Measurements from ENCODE around the gene SPAG17.

SPAG17 gene

GRCh38 chr1:118159569-118159968 lies 25.5 kb downstream of the SPAG17 start:
- DNase-seq, result no peak

DNA sequence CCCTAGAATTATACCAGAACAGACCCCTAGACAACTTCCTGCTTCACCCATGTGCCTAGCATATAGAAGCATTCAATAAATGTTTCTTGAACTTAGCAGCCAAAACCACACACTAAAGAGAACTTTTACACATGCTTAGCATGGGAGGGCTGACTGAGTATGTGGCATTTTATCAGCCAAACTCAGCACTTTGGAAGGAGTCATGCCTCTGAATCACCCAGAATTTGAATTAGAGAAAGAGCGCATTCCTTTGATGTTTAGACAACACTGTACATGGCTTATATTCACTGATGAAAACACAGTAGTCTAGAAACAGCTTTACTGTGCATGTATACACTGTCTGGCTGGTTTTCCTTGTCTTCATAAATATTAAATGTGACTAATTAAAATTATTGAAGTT lies 26.1 kb downstream of the SPAG17 start:
- DNase-seq, result no peak

GRCh38 chr1:118157506-118157905 lies 27.5 kb downstream of the SPAG17 start:
- DNase-seq, result no peak

DNA sequence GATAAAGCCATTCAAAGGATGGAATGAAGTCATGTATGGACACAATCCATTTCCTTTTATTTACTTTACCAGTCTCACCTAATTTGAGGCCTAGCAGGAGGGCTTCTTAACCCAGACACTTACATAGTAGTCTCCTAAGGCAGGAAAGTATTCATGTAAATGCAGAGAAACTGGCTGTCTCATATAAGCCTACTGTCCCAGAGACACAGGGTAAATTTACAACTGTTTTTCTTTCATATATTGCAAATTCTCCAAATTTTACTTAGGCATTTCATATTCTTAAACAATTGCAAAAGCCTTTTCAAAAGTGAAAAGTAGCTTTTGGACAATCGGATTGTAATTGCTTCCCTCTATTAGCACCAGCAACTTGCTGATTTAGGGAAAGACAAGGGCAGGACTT lies 29.9 kb downstream of the SPAG17 start:
- DNase-seq, result no peak

GRCh38 chr1:118154220-118154619 lies 30.8 kb downstream of the SPAG17 start:
- DNase-seq, result no peak

DNA sequence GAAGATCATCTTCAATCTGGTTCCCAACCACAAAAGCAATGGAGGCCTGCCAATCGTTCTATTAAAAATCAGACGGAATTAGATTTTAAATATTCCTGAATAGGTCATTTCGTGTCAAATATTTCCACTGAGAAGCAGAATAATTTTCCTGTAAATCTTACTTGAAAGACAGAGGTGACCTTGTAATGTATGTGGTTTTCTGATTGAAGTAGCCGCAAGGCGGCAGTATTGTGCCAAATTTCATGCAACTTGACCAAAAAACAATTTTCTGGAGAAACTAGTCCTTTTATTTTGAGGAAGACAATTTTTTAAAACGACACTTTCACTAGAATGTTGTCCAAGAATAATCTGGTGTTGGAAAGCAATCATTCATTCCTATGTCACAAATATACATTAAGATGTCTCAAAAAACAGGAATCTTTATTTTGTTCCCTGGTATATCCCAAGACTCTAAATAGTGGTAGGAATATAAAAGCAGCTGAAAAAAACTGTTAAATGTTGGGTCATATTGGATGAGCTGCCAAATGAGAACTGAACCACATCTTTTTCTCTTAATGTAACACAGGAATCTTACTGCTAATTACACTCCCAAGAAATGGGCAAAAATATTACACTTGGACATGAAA lies 33.6 kb downstream of the SPAG17 start:
- no peak for DNase-seq

DNA sequence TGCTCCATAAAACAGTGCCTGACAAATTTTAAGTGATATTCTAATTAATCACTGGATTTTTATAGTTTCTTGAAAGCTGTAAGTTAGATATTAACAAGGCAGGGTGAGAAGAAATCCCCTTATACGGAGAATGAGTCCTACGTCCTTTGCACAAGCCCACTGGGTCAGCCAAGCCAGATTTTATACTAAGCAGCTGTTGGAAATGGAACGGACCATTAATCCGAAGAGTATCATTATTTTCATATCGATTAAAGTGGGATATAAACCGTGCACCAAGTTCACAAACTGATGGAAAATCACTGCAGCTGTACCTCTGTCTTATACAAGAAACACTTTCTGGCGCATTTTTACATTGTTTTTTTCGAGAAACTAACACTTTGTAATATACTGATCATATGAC lies 35.2 kb downstream of the SPAG17 start:
- no peak for DNase-seq

- no peak for DNase-seq
These were observed 37.0 kb downstream of the SPAG17 start for GRCh38 chr1:118148034-118148433.

GRCh38 chr1:118147522-118147921 lies 37.5 kb downstream of the SPAG17 start:
- no peak for DNase-seq

- DNase-seq, result no peak
These were observed 39.3 kb downstream of the SPAG17 start for GRCh38 chr1:118145721-118146120.

DNA sequence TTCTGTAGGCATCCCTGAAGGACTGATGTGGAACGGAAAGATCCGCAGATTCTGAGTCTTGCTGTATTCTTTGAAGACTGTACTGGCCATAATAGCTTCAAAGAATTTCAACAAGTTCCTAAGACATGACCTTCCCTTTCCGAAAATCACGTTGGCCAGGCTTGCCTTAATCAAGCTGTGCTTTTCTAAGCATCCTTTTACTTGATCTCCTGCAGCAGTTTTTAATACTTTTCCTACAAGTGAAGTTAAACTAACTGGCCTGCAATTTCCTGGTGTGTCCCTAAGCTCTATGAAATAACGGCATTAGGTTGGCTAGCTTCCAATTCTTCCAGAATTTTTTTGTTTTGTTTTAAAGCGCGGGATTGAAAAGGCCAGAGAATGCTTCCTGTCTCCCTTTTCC lies 40.3 kb downstream of the SPAG17 start:
- no peak for DNase-seq

- DNase-seq, result no peak
These were observed 41.2 kb downstream of the SPAG17 start for GRCh38 chr1:118143831-118144230.

DNA sequence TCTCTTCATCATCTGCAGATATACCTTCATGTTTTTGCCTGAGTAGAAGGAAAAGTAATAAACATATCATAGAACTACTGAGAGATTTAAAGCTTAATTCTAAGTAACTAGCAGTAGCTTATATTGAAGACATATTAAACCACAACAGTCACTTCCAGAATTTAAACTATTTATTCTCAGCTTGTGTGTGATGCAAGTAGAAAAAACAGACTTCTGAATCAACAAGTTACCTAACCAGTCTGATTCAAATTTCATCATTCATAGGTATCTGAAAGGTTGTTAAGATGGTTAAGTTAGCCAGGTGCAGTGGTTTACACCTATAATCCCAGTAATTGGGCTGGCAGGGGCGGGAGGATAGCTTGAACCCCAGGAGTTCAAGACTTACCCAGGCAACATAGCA lies 41.9 kb downstream of the SPAG17 start:
- DNase-seq, result no peak

DNA sequence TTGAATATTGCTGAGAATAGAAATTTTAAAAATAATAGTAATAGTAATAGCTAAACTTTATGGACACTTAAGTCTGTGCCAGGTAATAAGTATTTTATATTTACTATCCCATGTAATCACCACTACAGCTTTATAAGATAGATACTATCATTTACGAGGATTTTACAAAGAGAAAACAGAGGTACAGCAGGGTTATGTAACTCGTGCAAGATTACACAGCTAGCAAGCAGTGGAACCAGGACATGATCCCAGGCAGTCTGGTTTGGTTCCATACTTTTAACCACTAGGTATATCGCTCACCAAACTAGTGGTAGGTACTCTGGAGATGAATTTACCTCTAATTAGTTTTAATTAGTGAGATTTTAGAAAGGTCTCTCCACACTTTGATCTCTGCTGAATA lies 42.5 kb downstream of the SPAG17 start:
- no peak for DNase-seq

DNA sequence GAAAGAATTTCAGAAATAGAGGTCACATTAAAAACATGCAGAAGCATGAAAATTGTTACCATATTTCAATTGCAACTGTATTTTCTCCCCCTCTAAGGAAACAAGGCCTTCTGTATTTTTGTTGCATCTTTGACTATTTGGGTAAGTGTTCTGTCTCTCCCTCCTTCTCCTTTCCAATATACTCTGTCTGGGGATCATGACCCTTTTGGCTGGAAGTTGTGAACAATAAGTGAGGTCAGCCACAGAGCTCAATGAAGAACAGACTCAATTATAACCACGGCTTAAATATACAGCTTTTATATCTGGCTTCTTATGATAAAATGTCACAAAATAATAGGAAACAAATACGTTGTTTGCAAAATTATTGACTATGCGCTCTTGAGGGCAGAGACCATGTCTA lies 47.1 kb downstream of the SPAG17 start:
- no peak for DNase-seq

DNA sequence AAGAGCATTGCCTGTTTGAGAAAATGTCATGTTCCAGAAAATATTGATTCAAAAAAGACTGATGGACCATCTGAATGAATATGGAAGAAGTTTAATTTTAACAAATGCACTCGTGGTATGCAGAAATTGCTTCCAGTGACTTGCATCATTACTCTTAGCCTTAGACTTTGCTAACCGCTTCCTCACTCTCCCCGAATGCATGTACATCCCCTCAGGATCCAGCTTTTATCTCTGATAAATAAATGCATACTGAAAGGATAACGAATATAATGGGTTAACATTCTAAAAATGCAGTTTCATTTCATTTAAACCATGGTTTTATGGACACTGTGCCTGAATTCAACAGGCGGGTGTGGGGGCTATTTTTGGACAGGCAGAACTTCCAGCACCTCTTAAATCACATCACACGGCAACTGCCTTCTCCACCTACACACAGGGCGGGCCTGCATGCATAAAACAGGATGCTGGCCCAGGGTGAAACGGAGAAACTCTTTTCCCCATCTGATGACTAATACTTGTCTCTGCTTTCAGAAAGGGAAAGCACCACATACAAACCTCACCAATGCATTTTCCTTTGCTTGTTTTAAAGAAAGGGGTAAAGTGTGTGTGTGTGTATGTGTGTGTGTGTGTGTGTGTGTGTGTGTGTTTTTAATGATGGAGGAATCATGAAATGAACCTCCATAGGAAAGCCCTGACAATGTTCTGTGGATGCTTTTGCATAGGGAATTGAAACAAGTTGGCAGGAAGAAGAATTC lies 48.7 kb downstream of the SPAG17 start:
- DNase-seq, result no peak

- DNase-seq, result no peak
These were observed 53.0 kb downstream of the SPAG17 start for GRCh38 chr1:118132000-118132399.

DNA sequence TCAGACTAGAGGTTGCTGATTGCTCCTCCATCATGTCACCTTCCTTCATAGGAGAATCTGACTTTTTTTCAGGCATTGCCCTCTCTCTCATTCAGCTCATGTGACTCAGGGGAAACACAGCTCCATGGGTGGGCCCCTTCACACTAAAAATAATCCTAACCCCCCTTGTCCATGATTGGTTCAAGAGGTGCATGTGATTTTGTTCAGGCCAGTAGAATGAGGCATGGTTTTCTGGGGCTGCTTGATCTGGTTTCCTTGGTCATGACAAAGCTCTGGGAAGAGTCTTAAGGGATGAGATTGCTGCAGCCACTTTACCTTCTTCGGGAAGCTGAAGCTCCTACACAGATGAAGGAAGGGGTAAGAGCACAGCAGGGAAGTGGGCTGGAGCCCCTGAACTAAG lies 56.3 kb downstream of the SPAG17 start:
- DNase-seq, result no peak

- no peak for DNase-seq
These were observed 61.0 kb downstream of the SPAG17 start for GRCh38 chr1:118124064-118124463.

DNA sequence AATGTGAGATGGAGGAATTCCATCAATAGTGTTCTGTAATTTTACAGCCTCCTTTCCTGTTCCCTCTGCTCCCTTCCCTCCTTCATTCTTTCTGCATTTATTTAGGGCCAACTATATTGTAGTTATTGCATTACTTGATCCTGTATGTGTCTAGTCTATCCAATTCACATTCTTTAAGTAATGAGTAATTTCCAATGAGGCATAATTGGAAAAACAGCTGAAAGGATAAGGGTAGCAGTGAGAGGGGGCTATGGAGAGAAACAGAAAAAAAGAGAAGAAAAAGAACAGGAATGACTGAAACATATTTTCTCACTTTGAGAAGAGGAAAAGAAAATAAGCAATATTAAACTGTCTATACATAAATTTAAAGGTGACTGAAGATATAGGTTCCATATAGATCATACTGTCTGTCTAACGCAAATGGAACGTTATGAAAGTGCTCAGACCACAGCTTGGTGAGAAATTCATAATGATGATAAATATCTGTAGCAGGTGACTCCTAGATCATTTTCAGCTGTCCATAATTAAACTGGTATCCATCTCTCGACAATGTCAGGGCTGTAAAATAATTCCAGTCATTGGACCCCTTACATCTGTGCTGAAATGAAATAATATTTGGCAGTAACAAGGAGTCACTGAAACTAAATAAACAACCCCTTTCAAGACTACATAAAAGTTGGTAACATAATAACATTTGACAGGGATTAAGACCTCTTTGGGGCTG lies 61.8 kb downstream of the SPAG17 start:
- DNase-seq, result no peak

GRCh38 chr1:118122234-118123004 lies 62.6 kb downstream of the SPAG17 start:
- no peak for DNase-seq

GRCh38 chr1:118118873-118119463 lies 66.1 kb downstream of the SPAG17 start:
- DNase-seq, result no peak

DNA sequence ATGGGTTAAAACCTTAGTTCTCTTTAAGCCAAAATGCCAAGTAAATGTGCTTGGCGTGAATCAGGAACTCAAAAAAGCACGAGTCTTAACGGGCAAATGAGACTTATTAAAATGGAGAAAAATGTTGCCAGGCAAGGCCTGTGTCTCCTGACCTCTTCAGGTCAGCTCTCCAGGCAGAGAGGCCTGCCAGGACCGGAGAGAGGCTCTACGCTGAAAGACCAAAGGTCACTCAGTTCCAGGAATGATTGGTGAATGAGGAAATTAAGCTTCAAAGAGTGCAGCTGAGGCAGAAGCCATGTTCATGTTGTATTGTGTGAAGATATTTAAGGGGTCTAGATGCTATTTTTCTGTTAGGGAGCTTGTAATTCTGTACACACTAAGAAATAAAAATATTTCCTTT lies 66.6 kb downstream of the SPAG17 start:
- no peak for DNase-seq

Data from NCI-H1436 (cell line).